ENCODE results near the gene PLEK2.
"Not testable (repeated sequence)": the region's sequence is repeated elsewhere in the genome, so short reads cannot be mapped to it uniquely, and the experiment has no call there.

PLEK2 gene

DNA sequence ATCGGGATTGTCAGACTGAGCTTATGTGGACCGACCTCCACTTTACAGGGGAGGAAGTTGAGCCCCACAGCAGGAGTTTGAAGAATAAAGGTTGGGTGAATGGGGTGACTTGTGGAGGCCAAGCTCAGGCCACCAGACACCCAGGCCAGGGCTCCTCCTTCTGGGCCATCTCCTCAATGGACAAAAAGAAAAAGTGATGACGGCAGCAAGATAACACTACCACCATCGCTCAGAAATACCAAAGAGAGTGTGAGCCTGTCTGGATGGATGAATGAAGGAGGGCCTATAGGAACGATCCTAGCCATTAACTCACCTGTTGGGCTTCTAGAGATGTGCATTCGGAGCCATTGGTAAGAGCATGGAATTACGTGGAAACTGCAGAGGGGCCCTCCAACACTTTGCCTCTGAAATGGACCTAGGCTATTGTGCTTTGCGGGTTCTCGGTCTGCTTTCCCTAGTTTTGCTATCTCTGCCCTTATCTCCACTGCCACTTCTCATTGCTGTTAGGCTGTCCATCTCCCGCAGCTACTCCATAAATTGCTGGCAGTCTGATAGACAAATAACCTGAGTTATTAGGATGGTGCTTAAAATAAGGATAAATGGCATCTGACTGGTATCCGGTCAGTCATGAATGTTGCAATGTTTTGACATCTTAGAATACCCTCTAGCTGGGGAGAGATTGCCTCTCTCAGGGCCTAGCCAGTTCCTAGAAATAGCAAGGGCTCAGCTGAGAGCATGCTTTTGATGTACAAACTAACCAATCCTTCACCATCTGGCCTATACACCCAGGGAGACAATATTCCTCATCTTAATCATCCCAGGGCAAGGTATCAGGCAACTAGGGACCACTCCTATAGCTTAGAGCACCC is 9.6 kb upstream of the PLEK2 start:
- TF ChIP-seq POLR2A (IDR thresholded peaks at IDR 0.05; ENCODE audit: low read depth, low read length), result no peak
- no peak for FAIRE-seq
- DNase-seq (ENCODE audit: insufficient read length, low spot score), result no peak

DNA sequence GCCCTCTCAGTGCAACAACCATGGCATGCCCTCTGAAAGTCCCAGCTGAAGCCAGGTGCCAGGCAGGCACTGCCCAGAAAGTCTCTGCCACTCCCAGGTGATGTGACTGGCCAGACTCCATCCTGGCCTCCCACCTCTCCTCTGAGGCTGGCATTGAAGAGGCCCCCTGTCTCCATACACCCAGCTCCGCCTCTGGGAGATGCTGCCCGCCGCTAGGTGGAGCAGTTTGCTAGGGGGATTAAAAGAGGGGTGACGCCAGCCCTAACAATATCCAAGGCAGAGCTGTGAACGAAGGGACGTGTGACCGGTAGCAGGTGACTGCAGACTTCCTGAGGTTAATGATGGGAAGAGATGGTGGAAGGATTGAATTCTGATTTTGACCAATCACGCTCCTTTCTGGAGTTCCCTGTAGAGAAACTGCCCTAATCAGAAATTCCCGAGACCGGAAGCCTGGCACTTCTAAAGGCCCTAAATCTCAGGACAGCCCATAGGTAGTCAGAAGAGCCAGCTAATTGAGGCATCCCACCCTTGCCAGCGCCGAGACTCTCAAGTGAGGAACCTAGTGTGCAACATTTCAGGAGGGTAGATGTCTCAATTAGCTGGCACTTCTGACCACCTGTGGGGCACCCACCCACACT is 8.3 kb upstream of the PLEK2 start:
- no peak for DNase-seq (ENCODE audit: insufficient read length, low spot score)
- no peak for FAIRE-seq
- no peak for TF ChIP-seq POLR2A (IDR thresholded peaks at IDR 0.05; ENCODE audit: low read depth, low read length)

DNA sequence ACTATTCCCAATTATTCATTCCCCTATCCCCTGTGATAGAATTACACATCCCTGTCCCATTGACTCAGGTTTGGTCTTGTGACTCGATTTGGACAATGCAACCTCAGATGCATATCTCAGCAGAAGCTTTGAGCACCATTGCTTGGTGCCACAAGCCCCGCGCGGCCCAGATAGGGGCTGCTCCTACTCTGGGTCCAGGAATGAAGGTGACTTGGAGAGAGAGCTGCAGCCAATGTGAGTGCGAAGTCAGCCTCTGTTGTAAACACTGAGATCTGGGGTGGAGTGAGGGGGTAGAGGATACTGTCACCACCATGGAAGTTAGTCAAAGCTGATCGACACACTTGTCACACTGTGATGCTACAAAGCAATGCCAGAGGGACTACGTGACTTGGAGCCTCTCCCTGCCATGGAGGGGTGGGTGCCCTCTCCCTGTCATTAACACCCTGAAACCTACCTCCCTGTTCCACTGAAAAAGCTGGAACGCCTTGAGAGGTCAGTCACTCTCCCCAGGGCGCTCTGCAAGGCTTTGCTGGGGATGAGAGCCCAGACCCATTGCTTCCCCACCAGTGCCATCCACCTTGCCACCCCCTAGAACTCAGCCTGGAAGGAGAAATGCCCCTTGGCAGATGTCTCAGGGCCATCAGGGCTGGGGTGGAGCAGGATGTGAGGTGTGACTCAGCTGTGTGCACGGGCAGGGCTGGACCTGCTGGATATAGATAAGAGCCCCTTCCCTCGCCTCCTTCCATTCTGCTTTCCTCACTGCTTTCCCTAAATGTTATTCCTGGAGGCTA is 6.6 kb upstream of the PLEK2 start:
- TF ChIP-seq POLR2A (IDR thresholded peaks at IDR 0.05; ENCODE audit: low read depth, low read length), result no peak
- FAIRE-seq (no peak), DNase-seq (ENCODE audit: insufficient read length, low spot score) (no peak)

DNA sequence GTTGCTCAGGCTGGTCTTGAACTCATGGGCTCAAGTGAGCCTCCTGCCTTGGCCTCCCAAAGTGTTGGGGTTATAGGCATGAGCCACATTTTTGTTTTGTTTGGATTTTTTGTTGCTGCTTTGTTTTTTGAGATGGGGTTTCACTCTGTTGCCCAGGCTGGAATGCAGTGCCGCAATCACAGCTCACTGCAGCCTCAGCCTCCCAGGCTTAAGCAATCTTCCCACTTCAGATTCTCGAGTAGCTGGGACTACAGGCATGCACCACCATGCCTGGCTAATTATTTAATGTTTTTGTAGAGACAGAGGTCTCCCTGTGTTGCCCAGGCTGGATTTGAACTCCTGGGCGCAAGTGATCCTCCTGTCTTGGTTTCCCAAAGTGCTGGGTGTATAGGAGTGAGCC is 5.7 kb upstream of the PLEK2 start:
- no peak for FAIRE-seq

DNA sequence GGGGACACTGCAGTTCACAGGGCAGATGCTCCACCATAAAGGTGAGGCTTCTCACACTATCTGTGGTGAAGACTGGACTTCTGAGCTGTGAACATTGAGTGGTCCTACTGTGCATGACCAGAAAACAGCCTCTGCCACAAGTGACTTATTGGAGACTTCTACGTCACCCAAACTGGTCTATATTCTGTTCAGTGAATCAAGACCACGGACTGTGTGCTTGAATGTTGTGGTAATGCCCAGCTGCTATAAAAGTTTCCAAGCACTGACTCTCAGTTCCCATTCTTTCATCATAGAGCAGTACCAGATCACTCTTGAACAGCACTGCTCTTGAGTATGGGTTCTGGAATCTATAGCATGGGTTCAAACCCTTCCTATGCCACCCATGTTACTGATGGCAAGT is 4.8 kb upstream of the PLEK2 start:
- no peak for TF ChIP-seq POLR2A (IDR thresholded peaks at IDR 0.05; ENCODE audit: low read depth, low read length)

More for the DNA sequence above, 5.7 kb upstream of the PLEK2 start:
- DNase-seq (ENCODE audit: insufficient read length, low spot score), result no peak
- TF ChIP-seq POLR2A (IDR thresholded peaks at IDR 0.05; ENCODE audit: low read depth, low read length), result no peak

DNA sequence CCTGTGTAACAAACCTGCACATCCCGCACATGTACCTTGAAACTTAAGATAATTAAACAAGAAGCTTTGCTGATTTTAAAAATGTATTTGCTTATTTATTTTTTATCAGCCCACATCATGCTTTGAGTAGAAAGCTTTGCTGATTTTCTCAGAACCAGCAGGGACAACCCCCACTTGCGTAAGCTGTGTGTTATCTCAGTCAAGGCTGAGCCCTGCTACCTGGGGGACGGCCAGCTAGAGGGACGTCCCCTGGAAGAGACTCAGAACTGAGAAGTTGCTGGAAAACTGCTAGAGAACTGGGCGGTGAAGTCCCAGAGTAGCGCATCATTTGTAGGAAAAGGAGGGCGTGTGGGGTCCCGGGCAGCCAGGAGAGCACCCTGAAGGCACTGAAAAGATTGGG is 4.1 kb upstream of the PLEK2 start:
- FAIRE-seq, result no peak
- DNase-seq (ENCODE audit: insufficient read length, low spot score), result no peak
- no peak for TF ChIP-seq POLR2A (IDR thresholded peaks at IDR 0.05; ENCODE audit: low read depth, low read length)

More for the DNA sequence above, 4.8 kb upstream of the PLEK2 start:
- DNase-seq (ENCODE audit: insufficient read length, low spot score) (no peak), FAIRE-seq (no peak)

DNA sequence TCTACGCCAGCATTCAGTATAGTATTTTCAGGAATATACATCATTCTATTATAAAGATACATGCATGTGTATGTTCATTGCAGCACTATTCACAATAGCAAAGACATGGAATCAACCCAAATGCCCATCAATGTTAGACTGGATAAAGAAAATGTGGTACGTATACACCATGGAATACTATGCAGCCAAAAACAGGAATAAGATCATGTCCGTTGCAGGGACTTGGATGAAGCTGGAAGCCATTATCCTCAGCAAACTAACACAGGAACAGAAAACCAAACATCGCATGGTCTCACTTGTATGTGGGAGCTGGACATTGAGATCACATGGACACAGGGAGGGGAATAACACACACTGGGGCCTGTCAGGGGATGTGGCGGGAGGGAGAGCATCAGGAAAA is 3.6 kb upstream of the PLEK2 start:
- not testable (repeated sequence) for DNase-seq (ENCODE audit: insufficient read length, low spot score); FAIRE-seq

DNA sequence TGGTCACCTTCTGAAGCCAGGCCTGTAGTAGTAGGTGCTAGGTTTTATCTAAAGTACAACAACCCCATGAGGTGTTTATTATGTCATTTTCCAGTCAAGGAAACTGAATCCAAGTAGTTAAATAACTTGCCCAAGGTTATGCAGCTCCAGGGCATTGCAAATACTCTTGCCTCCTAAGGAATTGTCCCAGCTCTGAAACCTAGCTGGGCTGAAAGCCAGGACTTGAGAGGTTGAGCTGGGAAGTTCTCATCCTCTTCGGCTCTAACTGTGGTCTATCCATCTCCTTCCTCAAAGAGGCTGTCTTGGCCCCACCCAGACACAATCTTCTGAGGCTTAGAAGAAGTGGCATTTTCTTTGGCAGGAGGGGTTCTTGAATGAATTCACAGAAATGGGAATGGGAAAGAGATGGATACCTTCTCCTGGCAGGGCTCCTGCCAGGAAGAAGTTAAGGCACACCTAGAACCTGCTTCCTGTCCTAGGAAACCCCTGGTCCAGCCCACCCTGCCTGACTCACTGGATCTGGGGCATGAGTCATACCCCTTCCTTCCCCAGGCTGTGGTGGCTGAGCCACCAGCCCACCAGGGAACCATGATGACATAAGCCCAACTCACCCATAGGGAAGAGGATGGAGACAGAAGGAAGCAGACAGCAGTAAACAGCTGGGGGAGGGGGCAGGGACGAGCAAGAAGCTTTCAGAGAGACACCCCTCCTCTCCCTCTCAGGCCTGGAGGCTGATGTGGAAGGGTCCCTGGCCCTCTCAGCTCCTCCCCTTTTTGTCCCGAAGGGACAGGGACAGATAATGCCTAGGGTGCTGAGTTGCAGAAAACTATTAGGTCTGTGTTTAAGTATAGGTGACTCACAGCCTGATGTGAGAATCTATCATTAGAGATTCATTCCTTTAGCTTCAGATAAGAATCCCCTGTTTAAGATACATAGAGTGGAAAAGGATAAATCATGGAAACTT is 2.1 kb upstream of the PLEK2 start:
- TF ChIP-seq POLR2A (IDR thresholded peaks at IDR 0.05; ENCODE audit: low read depth, low read length), result no peak
- FAIRE-seq (peak; percentile 91), DNase-seq (ENCODE audit: insufficient read length, low spot score) (peak; percentile 81)

DNA sequence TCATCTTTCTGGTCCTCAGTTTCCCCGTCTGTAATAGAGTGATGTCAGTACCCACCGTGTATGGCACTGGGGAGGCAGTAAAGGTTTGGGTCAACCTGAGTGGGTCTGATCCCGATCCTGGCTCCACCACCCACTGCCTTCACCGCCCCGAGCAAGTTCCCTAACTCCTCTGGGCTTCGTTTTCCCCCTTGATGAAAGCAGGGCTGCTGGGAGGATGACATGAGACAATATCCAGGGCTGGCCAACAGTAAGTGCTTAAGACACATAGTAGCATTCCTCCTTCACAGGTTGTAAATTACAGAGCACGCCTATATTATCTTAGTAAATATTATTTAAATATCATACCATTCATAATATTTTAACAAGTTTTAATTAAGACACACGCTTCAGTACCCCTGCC is 595 bp downstream of the PLEK2 start:
- no peak for FAIRE-seq
- no peak for DNase-seq (ENCODE audit: insufficient read length, low spot score)
- TF ChIP-seq POLR2A (IDR thresholded peaks at IDR 0.05; ENCODE audit: low read depth, low read length), result no peak

DNA sequence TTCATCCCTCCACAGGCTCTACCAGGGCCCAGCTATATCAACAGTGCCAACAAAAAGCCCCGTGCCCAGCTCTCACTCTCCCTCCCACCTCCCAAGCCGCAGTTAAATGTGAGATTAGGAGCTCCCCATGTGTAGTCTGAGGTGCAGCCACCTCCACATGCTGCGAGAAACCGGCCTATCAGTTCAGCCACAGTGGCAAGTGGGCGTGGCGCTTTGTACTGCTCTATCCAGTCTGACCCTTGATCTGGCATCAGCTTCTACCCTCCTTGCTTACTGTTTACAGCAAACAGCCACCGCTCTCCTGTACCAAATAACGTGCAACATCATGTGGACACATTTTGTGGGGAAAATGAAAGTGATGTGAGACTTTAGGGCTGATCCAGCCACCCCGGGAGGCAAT is 1.7 kb downstream of the PLEK2 start:
- DNase-seq (ENCODE audit: insufficient read length, low spot score) (no peak), FAIRE-seq (no peak)
- TF ChIP-seq POLR2A (IDR thresholded peaks at IDR 0.05; ENCODE audit: low read depth, low read length), result no peak

DNA sequence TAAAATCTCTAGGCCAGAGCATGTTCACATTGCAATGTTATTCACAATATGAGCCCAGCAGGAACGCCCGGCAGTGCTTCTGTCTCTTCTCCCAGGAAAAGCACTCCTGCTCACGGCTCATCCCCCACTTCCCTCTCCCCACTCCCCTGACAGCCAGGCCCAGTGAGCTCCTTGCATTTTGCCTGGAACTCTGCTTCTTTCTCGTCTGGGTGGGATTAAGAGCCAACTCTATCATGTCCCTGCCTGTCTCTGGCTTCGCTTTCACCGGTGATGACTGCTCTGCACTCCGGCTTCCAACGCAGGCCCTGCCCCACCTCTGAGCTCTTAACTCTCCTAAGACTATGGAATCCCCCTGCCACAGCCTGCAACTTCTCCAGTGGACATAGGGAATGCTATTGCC is 2.5 kb downstream of the PLEK2 start:
- no peak for DNase-seq (ENCODE audit: insufficient read length, low spot score)
- TF ChIP-seq POLR2A (IDR thresholded peaks at IDR 0.05; ENCODE audit: low read depth, low read length), result no peak
- no peak for FAIRE-seq

DNA sequence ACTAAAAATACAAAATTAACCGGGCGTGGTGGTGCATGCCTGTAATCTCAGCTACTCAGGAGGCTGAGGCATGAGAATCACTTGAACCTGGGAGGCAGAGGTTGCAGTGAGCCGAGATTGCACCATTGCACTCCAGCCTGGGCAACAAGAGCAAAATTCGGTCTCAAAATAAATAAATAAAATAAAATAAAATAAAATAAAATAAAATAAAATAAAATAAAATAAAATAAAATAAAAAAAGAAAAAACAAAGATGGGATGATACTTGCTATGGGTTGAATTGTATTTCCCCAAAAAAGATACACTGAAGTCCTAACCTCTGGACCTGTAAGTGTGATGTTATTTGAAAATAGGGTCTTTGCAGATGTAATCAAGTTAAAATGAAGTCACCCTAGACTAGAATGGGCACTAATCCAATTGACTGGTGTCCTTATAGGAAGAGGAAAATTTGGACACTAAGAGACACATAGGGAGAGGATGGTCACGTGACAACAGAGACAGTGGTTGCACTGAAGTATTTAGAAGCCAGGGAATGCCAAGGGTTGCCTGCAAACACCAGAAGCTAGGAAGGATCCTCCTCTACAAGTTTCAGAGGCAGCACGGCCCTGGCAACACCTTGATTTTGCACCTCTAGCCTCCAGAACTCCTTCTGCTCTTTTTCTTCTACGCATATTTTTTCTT is 3.7 kb downstream of the PLEK2 start:
- not testable (repeated sequence) for DNase-seq (ENCODE audit: insufficient read length, low spot score); FAIRE-seq

DNA sequence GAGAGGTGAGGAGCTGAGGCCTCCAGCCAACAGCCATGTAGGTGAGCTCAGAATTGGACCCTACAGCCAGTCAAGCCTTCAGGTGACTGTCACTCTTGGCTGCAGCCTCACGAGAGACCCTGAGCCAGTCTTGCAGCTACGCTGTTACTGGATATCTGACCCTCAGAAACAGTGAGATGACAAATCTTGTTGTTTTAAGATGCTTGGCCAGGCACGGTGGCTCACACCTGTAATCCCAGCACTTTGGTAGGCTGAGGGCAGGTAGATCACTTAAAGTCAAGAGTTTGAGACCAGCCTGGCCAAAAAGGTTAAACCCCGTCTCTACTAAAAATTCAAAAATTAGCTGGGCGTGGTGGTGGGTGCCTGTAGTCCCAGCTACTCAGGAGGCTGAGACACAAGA is 6.2 kb downstream of the PLEK2 start:
- no peak for TF ChIP-seq POLR2A (IDR thresholded peaks at IDR 0.05; ENCODE audit: low read depth, low read length)
- FAIRE-seq (no peak), DNase-seq (ENCODE audit: insufficient read length, low spot score) (no peak)
